ENCODE results near the gene GDI2. TPM values are rescaled to one million over a fixed set of nuclear protein-coding genes. Genes with fewer than 3 reads are reported as not detected.
A peak's percentile ranks its signal among the peaks of the same experiment; 100 is the strongest.

Gene GDI2
- total RNA-seq, 1 donor from 2014 or later = 93.2 TPM

GRCh38 chr10:5818048-5818331, 4.8 kb upstream of the GDI2 start:
- H3K4me1 ChIP-seq = peaks cover 16% of the 10 kb centered on the region
- DNase-seq = no peak
- no peaks in the 10 kb centered on the region for H3K36me3 ChIP-seq
- intact Hi-C loops (cut with micrococcal nuclease) = no loop called here
- no peaks in the 10 kb centered on the region for H3K27me3 ChIP-seq (ENCODE audit: low read depth)
- TF ChIP-seq CTCF (IDR thresholded peaks at IDR 0.05; ENCODE audit: borderline replicate concordance) = no peak
- no peaks in the 10 kb centered on the region for H3K9me3 ChIP-seq (replicated peaks)
- no peak overlapping the region for H3K4me3 ChIP-seq
- H3K27ac ChIP-seq (replicated peaks) = no peak overlapping the region

GRCh38 chr10:5817322-5818047, 4.3 kb upstream of the GDI2 start:
- H3K9me3 ChIP-seq (replicated peaks) = no peaks in the 10 kb centered on the region
- peaks cover 21% of the 10 kb centered on the region for H3K4me1 ChIP-seq
- intact Hi-C loops (cut with micrococcal nuclease) = no loop called here
- no peaks in the 10 kb centered on the region for H3K27me3 ChIP-seq (ENCODE audit: low read depth)
- DNase-seq = no peak
- no peak overlapping the region for H3K4me3 ChIP-seq
- no peaks in the 10 kb centered on the region for H3K36me3 ChIP-seq
- no peak for TF ChIP-seq CTCF (IDR thresholded peaks at IDR 0.05; ENCODE audit: borderline replicate concordance)
- H3K27ac ChIP-seq (replicated peaks) = no peak overlapping the region

GRCh38 chr10:5816170-5816569, 2.9 kb upstream of the GDI2 start:
- intact Hi-C loops (cut with micrococcal nuclease) = no loop called here
- Histone ChIP-seq H3K27ac (replicated peaks) (no peak overlapping the region), H3K27me3 (ENCODE audit: low read depth) (no peaks in the 10 kb centered on the region), H3K36me3 (no peaks in the 10 kb centered on the region), H3K4me3 (no peak overlapping the region), H3K9me3 (replicated peaks) (no peaks in the 10 kb centered on the region), H3K4me1 (peaks cover 34% of the 10 kb centered on the region)
- no peak for DNase-seq
- TF ChIP-seq CTCF (IDR thresholded peaks at IDR 0.05; ENCODE audit: borderline replicate concordance) = no peak

GRCh38 chr10:5814110-5815107, 1.2 kb upstream of the GDI2 start:
- Histone ChIP-seq H3K27me3 (ENCODE audit: low read depth) (no peaks in the 10 kb centered on the region), H3K27ac (replicated peaks) (peak overlapping the region; percentile 98), H3K36me3 (no peaks in the 10 kb centered on the region), H3K9me3 (replicated peaks) (no peaks in the 10 kb centered on the region), H3K4me1 (peaks cover 52% of the 10 kb centered on the region), H3K4me3 (peak overlapping the region; percentile 96)
- DNase-seq = no peak
- intact Hi-C loops (cut with micrococcal nuclease) = no loop called here
- no peak for TF ChIP-seq CTCF (IDR thresholded peaks at IDR 0.05; ENCODE audit: borderline replicate concordance)

GRCh38 chr10:5813091-5813340, 218 bp downstream of the GDI2 start:
- no peak for DNase-seq
- Histone ChIP-seq H3K4me3 (peak overlapping the region; percentile 96), H3K36me3 (no peaks in the 10 kb centered on the region), H3K9me3 (replicated peaks) (no peaks in the 10 kb centered on the region), H3K27me3 (ENCODE audit: low read depth) (no peaks in the 10 kb centered on the region), H3K4me1 (peaks cover 62% of the 10 kb centered on the region), H3K27ac (replicated peaks) (peak overlapping the region; percentile 98)
- no peak for TF ChIP-seq CTCF (IDR thresholded peaks at IDR 0.05; ENCODE audit: borderline replicate concordance)
- intact Hi-C loops (cut with micrococcal nuclease) = no loop called here
